Fibroblast of the conjunctiva (primary cell): Measurements from ENCODE around the gene HIBCH.
A peak's percentile ranks its signal among the peaks of the same experiment; 100 is the strongest.

Experiments used
- DNase-seq: peaks from one replicate; pipeline ENCODE4 v3.0.0-alpha.2; 2010; ENCODE audit warnings: low read depth

Gene HIBCH

DNA sequence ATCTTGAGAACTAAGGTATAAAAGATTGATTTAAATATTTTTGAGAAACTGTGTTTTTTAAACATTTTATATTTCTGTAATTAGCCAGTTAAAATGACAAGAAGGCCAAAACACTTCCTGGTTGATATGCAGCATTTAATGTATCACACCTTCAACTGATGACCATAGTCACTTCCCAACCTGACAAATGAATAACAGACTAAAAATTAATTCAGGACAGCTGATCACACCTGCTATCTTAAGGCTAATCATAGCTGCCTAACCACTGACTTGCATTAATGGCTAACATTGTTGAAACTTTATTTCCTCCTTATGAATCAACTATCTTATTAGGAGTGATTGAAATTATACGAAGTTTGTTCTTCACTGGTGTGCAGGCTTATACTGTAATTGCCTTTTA is 131.3 kb downstream of the HIBCH start:
- DNase-seq = no peak

DNA sequence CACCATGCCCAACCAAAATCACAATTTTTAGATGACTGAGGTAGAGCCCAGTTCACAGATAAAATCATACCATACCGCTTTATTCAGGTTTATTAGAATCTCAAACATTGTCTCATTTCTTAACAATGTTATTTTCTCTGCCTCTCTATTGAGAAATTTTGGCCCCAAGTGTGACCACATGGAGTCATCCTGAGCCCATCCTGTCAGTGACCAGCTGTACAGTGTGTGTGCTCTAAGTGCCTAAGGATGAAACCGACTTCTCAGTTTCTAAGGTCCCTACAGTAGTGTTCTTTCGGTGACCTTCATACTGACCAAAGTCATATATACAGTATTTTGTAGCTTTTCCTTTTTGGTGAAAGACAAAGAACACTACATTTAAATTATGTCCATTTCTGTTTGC is 133.4 kb downstream of the HIBCH start:
- DNase-seq = no peak

- no peak for DNase-seq
These were observed 134.2 kb downstream of the HIBCH start for GRCh38 chr2:190185380-190185779.

DNA sequence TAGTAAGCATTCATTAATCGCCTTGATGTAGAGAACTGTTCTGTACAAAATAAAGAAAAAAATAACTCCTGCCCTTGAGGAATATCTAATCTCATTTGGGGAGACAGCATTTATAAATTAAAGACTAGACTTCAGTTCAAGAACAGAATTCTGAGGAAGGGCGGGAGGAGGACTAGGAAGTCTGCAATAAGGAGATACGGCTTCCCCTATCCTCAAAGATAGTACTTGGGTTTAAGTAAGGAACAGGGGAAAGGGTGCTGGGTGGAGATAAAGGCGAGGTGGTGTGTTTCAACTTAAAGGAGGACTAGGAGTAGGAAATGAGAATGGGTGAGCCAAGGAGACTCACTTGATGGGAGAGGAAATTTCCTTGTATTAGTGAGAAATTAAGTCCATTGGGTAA is 135.2 kb downstream of the HIBCH start:
- no peak for DNase-seq

GRCh38 chr2:190183539-190183938 is 136.1 kb downstream of the HIBCH start:
- no peak for DNase-seq

GRCh38 chr2:190182071-190182524 is 137.5 kb downstream of the HIBCH start:
- no peak for DNase-seq

- no peak for DNase-seq
These were observed 138.4 kb downstream of the HIBCH start for GRCh38 chr2:190181123-190181669.

DNA sequence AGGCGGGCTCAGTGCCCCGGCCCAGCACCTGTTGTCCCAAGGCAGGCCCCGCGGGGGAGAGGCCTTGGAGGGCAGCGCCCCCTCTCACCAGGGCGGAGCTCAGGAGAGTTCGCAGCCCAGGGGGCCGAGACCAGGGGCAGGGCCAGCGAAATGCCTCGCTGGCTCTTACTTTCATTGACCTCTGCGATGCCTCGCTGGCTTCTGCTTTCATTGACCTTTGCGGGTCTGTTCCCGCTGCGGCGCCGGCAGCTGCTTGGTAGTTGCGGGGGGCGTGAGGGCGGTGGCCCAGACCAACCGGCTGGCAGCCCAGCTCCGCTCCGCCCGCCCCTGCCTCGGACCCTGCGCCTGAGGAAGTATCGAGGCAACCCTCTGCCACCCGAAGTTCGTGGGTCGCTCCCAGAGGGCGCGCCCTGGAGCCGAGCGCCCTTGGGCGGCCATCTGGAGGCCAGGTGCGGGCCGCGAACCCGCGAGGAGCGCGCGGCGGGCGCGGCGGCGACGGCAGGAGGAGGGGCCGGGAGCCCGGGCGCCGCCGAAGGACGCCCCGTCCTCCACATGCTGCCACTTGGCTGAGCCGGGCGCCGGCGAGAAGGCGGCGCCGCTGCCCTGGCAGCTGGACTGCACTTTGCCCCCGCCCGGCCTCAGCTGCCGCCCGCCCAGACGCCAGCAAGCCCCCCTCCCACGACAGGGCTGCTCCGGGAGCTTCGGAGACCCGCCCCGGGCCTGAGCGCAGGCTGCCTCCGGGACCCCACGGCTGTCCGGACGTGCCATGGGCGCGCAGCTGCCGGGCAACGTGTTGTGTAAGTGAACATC is 139.1 kb downstream of the HIBCH start:
- no peak for DNase-seq

DNA sequence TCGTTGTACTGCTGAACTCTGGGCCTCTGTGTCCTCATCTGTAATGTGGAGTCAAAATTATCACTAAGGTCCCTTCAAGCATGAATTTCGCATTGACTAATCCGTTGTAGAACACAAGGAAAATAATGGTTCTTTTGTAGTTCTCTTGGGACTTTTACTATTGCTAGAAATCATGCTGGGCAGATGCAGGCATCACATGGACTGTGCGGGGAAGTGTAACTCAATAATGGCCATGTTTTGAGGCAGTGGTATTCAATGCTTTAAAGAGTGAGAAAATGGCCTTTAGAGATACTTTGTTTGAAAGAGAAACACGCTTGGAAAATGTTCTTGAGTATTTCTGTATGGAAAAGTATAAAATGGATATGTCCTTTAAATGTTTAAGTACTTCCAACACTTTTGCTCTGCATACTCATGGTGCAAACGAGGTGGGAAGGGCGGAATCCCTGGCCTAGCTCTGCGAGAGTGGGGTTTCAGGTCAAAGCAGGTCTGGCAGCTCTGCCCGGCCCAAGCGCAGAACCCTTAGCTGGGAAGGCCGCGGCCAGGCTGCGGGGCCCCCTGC is 139.8 kb downstream of the HIBCH start:
- no peak for DNase-seq

GRCh38 chr2:190178066-190178722 is 141.4 kb downstream of the HIBCH start:
- no peak for DNase-seq

DNA sequence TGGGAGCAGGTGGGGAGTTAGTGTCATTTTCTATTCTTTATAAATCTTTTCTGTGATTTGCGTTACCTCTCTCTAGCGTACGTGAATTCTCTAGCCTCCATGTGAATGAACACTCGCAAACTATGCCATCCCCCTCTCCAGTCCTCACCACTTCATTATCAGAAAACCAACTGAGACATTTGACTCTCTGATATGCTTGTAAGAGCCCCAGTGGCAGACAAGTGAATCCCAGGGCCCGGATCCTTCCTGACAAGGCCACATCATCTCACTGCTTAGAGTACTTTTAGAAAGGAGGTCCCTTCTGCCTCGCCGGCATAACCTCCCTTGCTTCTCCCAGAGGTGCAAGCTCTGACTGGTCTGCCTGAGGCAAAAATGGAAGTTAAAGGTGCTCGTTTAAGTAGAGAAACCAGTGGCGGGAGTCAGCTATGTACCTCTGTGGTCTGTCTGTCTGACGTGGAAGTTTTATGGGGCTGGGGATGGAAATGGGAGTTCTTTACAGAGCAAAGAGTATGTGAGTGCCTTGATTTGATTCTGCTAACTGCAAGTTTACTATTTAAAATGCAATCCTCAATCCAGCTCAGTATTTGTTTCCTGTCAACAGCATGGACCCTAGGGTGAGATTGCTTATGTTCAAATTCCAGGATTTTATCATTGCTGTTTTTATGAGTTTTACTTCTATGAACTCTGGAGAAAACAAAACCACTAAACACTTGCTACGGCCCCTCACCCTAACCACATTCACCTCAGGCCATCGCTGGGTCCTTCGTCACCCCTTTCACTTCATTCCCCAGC is 142.2 kb downstream of the HIBCH start:
- no peak for DNase-seq

DNA sequence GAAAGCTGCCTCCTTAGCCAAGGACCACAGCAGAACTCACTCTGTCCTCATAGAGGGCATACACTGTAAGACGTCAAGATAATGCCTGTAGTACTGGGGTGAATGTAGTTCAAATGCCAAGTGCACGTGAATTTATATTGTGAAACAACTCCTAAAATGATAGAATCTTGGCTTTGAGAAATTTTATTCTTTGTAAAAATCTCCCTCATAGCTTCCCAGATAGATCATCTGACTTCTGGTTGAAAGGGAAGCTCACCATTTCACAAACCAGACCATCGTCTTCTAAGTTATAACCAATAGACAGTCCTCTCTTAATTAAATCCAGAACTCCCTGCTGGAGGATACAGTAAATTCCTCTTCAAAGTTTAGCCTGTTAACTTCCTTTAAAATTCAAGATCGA is 146.2 kb downstream of the HIBCH start:
- no peak for DNase-seq

- no peak for DNase-seq
These were observed 149.0 kb downstream of the HIBCH start for GRCh38 chr2:190170673-190171072.

GRCh38 chr2:190169221-190170072 is 150.2 kb downstream of the HIBCH start:
- no peak for DNase-seq

GRCh38 chr2:190167702-190168101 is 151.9 kb downstream of the HIBCH start:
- no peak for DNase-seq

DNA sequence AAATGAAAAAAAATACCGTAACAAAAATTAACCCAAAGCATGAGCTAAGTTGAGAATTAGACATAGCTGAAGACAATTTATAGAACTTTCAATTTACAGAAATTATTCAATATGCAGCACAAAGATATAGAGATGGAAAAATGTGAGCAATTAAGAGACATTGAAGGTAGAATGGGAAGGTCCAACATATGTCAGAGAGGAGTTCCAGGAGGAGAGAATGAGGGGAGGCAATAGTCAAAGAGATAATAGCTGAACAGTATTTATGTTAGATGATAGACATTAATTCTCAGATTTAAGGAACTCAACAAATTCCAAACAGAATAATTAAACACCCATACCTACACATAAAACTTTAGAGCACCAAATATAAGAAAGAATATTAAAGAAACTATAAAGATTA is 154.1 kb downstream of the HIBCH start:
- DNase-seq = no peak

- DNase-seq = no peak
These were observed 156.8 kb downstream of the HIBCH start for GRCh38 chr2:190162851-190163250.

GRCh38 chr2:190159453-190159852 is 160.2 kb downstream of the HIBCH start:
- DNase-seq = peak; percentile 79

- no peak for DNase-seq
These were observed 160.7 kb downstream of the HIBCH start for GRCh38 chr2:190158798-190159434.
